H1 (cell line): ENCODE measurements around the gene PIK3CG. TPM values are rescaled to one million over a fixed set of nuclear protein-coding genes. Genes with fewer than 3 reads are reported as not detected.

Experiments used
- CTCF ChIA-PET: fragments of 300-600 bp; sonication (Branson Sonifier 250); formaldehyde crosslinking; loops from one replicate; lab custom pipeline; 2021; ENCODE audit not compliant: partially characterized antibody; lab: Charles Lee
- POLR2A ChIA-PET: fragments of 300-600 bp; sonication (Branson Sonifier 250); formaldehyde crosslinking; loops from one replicate; lab custom pipeline; 2021; ENCODE audit warnings: inconsistent platforms; ENCODE audit not compliant: partially characterized antibody; lab: Charles Lee
- DNase-seq, 2 experiments: peaks; one replicate each; pipeline versions ENCODE4 v3.0.0 to v3.0.0-alpha.2; 2010 to 2022; ENCODE audit warnings: low spot score in 2 of 2, low read depth in 1 of 2, mixed read lengths in 1 of 2
- FAIRE-seq: peaks from 2 replicates; lab custom pipeline; 2011; peaks lifted over from hg19 to GRCh38; lab: Jason Lieb, UNC
- H2AFZ ChIP-seq: 2 replicates; pipeline ENCODE4 v1.8.1; 2012; ENCODE audit warnings: low read length, inconsistent platforms
- H2AK5ac ChIP-seq: 2 replicates; pipeline ENCODE4 v1.6.1; 2013; ENCODE audit warnings: low read depth, low read length
- H2BK120ac ChIP-seq: replicated peaks from 2 replicates; pipeline ENCODE3; 2013; ENCODE audit warnings: low read depth, low read length, inconsistent platforms
- H2BK12ac ChIP-seq: 2 replicates; pipeline ENCODE4 v1.6.1; 2013; ENCODE audit warnings: low read depth, low read length
- H2BK15ac ChIP-seq: 2 replicates; pipeline ENCODE4 v1.6.1; 2013; ENCODE audit warnings: low read length
- H2BK20ac ChIP-seq: 2 replicates; pipeline ENCODE4 v1.6.1; 2013; ENCODE audit warnings: low read length
- H2BK5ac ChIP-seq: 2 replicates; pipeline ENCODE4 v1.6.1; 2013; ENCODE audit warnings: low read depth, low read length
- H3K14ac ChIP-seq: 2 replicates; pipeline ENCODE4 v1.6.1; 2013; ENCODE audit warnings: inconsistent platforms; ENCODE audit not compliant: insufficient read length
- H3K18ac ChIP-seq: 2 replicates; pipeline ENCODE4 v1.6.1; 2013; ENCODE audit warnings: low read length; ENCODE audit errors: extremely low read depth
- H3K23ac ChIP-seq: 2 replicates; pipeline ENCODE4 v1.6.1; 2013; ENCODE audit warnings: inconsistent platforms; ENCODE audit not compliant: insufficient read length
- H3K23me2 ChIP-seq: 2 replicates; pipeline ENCODE4 v1.6.1; 2013; ENCODE audit warnings: low read depth, low read length
- H3K27ac ChIP-seq: 2 replicates; pipeline ENCODE4 v1.6.1; 2011; ENCODE audit warnings: low read depth, low read length, inconsistent platforms
- H3K27me3 ChIP-seq, 4 experiments: replicated peaks in 1 of 4; 1 replicate in 1 of 4; 2 replicates in 3 of 4; pipeline versions ENCODE4 v1.6.1 to v1.8.1; 2011 to 2013; ENCODE audit warnings: low read length in 3 of 4, mild to moderate bottlenecking in 3 of 4, inconsistent platforms in 2 of 4, mixed read lengths in 2 of 4, moderate library complexity in 1 of 4; ENCODE audit not compliant: control insufficient read depth in 3 of 4, insufficient read depth in 3 of 4; ENCODE audit errors: extremely low read depth in 1 of 4
- H3K36me3 ChIP-seq, 4 experiments: 2 replicates each; pipeline versions ENCODE4 v1.6.1 to v1.8.1; 2011 to 2013; ENCODE audit warnings: mild to moderate bottlenecking in 4 of 4, low read length in 3 of 4, moderate library complexity in 2 of 4, control low read depth in 1 of 4, inconsistent platforms in 1 of 4; ENCODE audit not compliant: insufficient read depth in 4 of 4, control insufficient read depth in 2 of 4
- H3K4ac ChIP-seq: replicated peaks from 2 replicates; pipeline ENCODE3; 2013; ENCODE audit warnings: low read length, low read depth, mixed read lengths, inconsistent platforms; ENCODE audit not compliant: insufficient read length
- H3K4me1 ChIP-seq, 4 experiments: replicated peaks in 1 of 4; 1 replicate in 1 of 4; 2 replicates in 3 of 4; pipeline versions ENCODE4 v1.6.1 to v1.8.1; 2011 to 2013; ENCODE audit warnings: low read length in 3 of 4, inconsistent platforms in 2 of 4, mixed read lengths in 1 of 4; ENCODE audit not compliant: insufficient read depth in 4 of 4, control insufficient read depth in 3 of 4
- H3K4me2 ChIP-seq, 2 experiments: 2 replicates each; pipeline versions ENCODE4 v1.6.1 to v1.8.1; 2011 to 2013; ENCODE audit warnings: low read depth in 2 of 2, low read length in 2 of 2, control low read depth in 1 of 2, inconsistent platforms in 1 of 2, mild to moderate bottlenecking in 1 of 2; ENCODE audit not compliant: insufficient read depth in 1 of 2
- H3K4me3 ChIP-seq, 4 experiments: fragments of 200-600, 300-600 bp in 1 of 4; sonication (generic), shearing (Covaris generic), sonication (Bioruptor Twin) in 1 of 4; 2 replicates each; pipeline versions ENCODE4 v1.5.1 to v1.8.1; 2011 to 2016; ENCODE audit warnings: low read length in 4 of 4, low read depth in 3 of 4, control low read depth in 2 of 4, inconsistent platforms in 2 of 4, mild to moderate bottlenecking in 2 of 4, mixed read lengths in 1 of 4, moderate library complexity in 1 of 4; ENCODE audit not compliant: insufficient read depth in 2 of 4; ENCODE audit errors: extremely low read depth in 1 of 4
- H3K56ac ChIP-seq: replicated peaks from 2 replicates; pipeline ENCODE3; 2013; ENCODE audit warnings: low read depth, mild to moderate bottlenecking, mixed read lengths, low read length, inconsistent platforms; ENCODE audit not compliant: insufficient read length
- H3K79me1 ChIP-seq: 2 replicates; pipeline ENCODE4 v1.6.1; 2013; ENCODE audit warnings: low read depth, low read length, control low read depth
- H3K79me2 ChIP-seq, 2 experiments: 2 replicates each; pipeline versions ENCODE4 v1.6.1 to v1.8.1; 2012 to 2013; ENCODE audit warnings: low read length in 2 of 2, mild to moderate bottlenecking in 2 of 2, inconsistent platforms in 1 of 2; ENCODE audit not compliant: insufficient read depth in 2 of 2, control insufficient read depth in 1 of 2
- H3K9ac ChIP-seq, 4 experiments: replicated peaks in 1 of 4; 1 replicate in 1 of 4; 2 replicates in 3 of 4; pipeline versions ENCODE4 v1.6.1 to v1.8.1; 2011 to 2013; ENCODE audit warnings: low read depth in 3 of 4, low read length in 3 of 4, control low read depth in 2 of 4, mild to moderate bottlenecking in 2 of 4, moderate library complexity in 2 of 4, inconsistent platforms in 1 of 4; ENCODE audit errors: extremely low read depth in 1 of 4
- H3K9me3 ChIP-seq, 2 experiments: 2 replicates each; pipeline versions ENCODE4 v1.6.1 to v1.8.1; 2012 to 2013; ENCODE audit warnings: mild to moderate bottlenecking in 2 of 2, moderate library complexity in 2 of 2, control low read depth in 1 of 2, inconsistent platforms in 1 of 2, low read depth in 1 of 2, low read length in 1 of 2, mixed read lengths in 1 of 2; ENCODE audit not compliant: insufficient read depth in 2 of 2
- H4K20me1 ChIP-seq, 2 experiments: replicated peaks in 1 of 2; 2 replicates each; pipeline versions ENCODE3 to v1.8.1; 2011 to 2013; ENCODE audit warnings: inconsistent platforms in 2 of 2, low read length in 2 of 2, mild to moderate bottlenecking in 1 of 2; ENCODE audit not compliant: insufficient read depth in 2 of 2, control insufficient read depth in 1 of 2
- H4K5ac ChIP-seq: 2 replicates; pipeline ENCODE4 v1.6.1; 2013; ENCODE audit warnings: low read length, low read depth, mixed read lengths, inconsistent platforms; ENCODE audit not compliant: insufficient read length
- H4K8ac ChIP-seq: 2 replicates; pipeline ENCODE4 v1.8.0; 2013; ENCODE audit warnings: mild to moderate bottlenecking, moderate library complexity, low read length, inconsistent platforms; ENCODE audit not compliant: insufficient read depth; ENCODE audit errors: extremely low read depth
- H4K91ac ChIP-seq: replicated peaks from 2 replicates; pipeline ENCODE3; 2013; ENCODE audit warnings: low read length, mixed read lengths, inconsistent platforms; ENCODE audit not compliant: insufficient read length
- ASH2L ChIP-seq: fragments of 200-600, 300-600 bp; sonication (generic); IDR thresholded peaks from one replicate; pipeline ENCODE4 v1.7.1; 2017; ENCODE audit warnings: low read length
- CHD2 ChIP-seq: IDR thresholded peaks from 2 replicates; pipeline ENCODE4 v1.6.1; 2012; ENCODE audit warnings: low read length, improper control_type of control experiment
- EGR1 ChIP-seq: IDR thresholded peaks from 2 replicates; pipeline ENCODE4 v1.6.1; 2011; ENCODE audit warnings: low read depth, low read length, borderline replicate concordance
- POLR2AphosphoS5 ChIP-seq: IDR thresholded peaks from 2 replicates; pipeline ENCODE4 v1.6.1; 2011; ENCODE audit warnings: low read depth, low read length
- SP2 ChIP-seq: IDR thresholded peaks from 2 replicates; pipeline ENCODE4 v1.6.1; 2012; ENCODE audit warnings: mild to moderate bottlenecking, low read length, inconsistent platforms
- WGBS, 2 experiments: shearing (Covaris generic) in 1 of 2; methylation state at CpG; one replicate each; pipeline versions ENCODE4 v1.1.6 to v1.1.7; 2013 to 2015; ENCODE audit warnings: low lambda C conversion rate in 2 of 2, mixed read lengths in 2 of 2, inconsistent platforms in 1 of 2, low coverage in 1 of 2, missing lambda C conversion rate in 1 of 2; ENCODE audit not compliant: insufficient replicate concordance in 2 of 2, insufficient coverage in 1 of 2, insufficient read length in 1 of 2; ENCODE audit errors: extremely low coverage in 1 of 2, missing lambda C conversion rate in 1 of 2; 5-methylcytosine and 5-hydroxymethylcytosine counted together
- polyA plus RNA-seq, 7 experiments: library from polyadenylated mRNA; depleted of rRNA in 3 of 7; stranded (reverse) in 5 of 7; unstranded in 2 of 7; fragments of >200 nt in 5 of 7; fragments of 200-250 nt in 2 of 7; gene quantifications; 1 replicate in 5 of 7; 2 replicates in 1 of 7; 4 replicates in 1 of 7; pipeline versions ENCODE4 v1.2.1 to v1.2.3, GENCODE V29; 2011 to 2013; ENCODE audit warnings: missing spikeins in 2 of 7, mixed read lengths in 2 of 7
- total RNA-seq: library from RNA; stranded (reverse); fragmentation: NEBNext Ultra II Directional; extraction: Animal tissue kit (Norgen Biotek cat#: 25700); gene quantifications from 2 replicates; pipeline ENCODE4 v1.2.1, GENCODE V29; 2021
- TF ChIP-seq, protein P1 (sequence below): IDR thresholded peaks from 2 replicates; pipeline ENCODE4 v1.6.1; 2012; ENCODE audit warnings: low read length, inconsistent platforms
- TF ChIP-seq, protein P2 (sequence below): IDR thresholded peaks from 2 replicates; pipeline ENCODE4 v1.6.1; 2012; ENCODE audit warnings: inconsistent platforms

Gene PIK3CG
- total and polyA plus RNA-seq, 2 of the 8 experiments (the other 6 are each of a cell fraction or from before 2014, with no cell fraction given) = not detected

DNA sequence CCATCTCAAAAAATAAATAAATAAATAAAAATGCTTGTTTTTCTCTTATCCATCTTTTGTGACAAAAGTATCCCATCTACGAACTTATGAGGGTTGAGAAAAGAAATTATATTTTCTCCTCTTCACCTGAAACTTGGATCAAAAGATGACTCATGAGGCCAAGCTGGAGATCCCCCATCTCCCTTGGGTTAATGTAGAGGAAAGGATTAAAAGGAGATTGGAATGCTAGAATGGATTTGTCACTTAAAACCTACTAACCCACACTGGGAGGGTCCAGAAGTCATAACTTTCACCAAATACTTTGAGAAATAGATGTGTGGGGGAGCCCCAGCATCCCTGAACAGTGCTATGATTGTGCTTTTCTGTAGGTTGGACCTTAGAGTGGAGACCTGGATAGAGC, 46.3 kb upstream of the PIK3CG start:
- no peaks in the 10 kb centered on the region for H3K36me3 ChIP-seq
- ChIA-PET POLR2A (no interaction called here), CTCF (no interaction called here)
- H3K27me3 ChIP-seq = no peaks in the 10 kb centered on the region
- H3K9ac ChIP-seq = no peak overlapping the region
- no peak overlapping the region for H3K4me3 ChIP-seq
- no peak overlapping the region for H2BK15ac ChIP-seq
- H2AK5ac ChIP-seq = no peak overlapping the region
- no peak overlapping the region for H2BK20ac ChIP-seq
- H3K9me3 ChIP-seq = 0 out of 4 replicates have a peak, but pooled peaks cover 0 to 4% of the 10 kb centered on the region in 2 experiments
- no peak overlapping the region for H2BK12ac ChIP-seq
- H3K23me2 ChIP-seq = no peaks in the 10 kb centered on the region
- no peak overlapping the region for H3K23ac ChIP-seq
- H3K56ac ChIP-seq = no peak overlapping the region
- DNase-seq = no peak
- no peak overlapping the region for H3K14ac ChIP-seq
- no peak overlapping the region for H4K5ac ChIP-seq
- H3K27ac ChIP-seq = no peak overlapping the region
- no peak overlapping the region for H2BK5ac ChIP-seq
- H3K79me2 ChIP-seq = no peaks in the 10 kb centered on the region
- H3K79me1 ChIP-seq = no peaks in the 10 kb centered on the region
- H2BK120ac ChIP-seq = no peak overlapping the region
- H3K4ac ChIP-seq = no peak overlapping the region
- WGBS, 2 experiments = 10% methylated on average over 1 of the region's 1 CpG; no CpG with 5 or more reads in 1 of the 2 experiments
- H4K91ac ChIP-seq = no peak overlapping the region
- TF ChIP-seq, protein P1, sequence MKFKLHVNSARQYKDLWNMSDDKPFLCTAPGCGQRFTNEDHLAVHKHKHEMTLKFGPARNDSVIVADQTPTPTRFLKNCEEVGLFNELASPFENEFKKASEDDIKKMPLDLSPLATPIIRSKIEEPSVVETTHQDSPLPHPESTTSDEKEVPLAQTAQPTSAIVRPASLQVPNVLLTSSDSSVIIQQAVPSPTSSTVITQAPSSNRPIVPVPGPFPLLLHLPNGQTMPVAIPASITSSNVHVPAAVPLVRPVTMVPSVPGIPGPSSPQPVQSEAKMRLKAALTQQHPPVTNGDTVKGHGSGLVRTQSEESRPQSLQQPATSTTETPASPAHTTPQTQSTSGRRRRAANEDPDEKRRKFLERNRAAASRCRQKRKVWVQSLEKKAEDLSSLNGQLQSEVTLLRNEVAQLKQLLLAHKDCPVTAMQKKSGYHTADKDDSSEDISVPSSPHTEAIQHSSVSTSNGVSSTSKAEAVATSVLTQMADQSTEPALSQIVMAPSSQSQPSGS = no peak
- TF ChIP-seq SP2 (no peak), ASH2L (no peak), CHD2 (no peak), EGR1 (no peak), POLR2AphosphoS5 (no peak)
- TF ChIP-seq, protein P2, sequence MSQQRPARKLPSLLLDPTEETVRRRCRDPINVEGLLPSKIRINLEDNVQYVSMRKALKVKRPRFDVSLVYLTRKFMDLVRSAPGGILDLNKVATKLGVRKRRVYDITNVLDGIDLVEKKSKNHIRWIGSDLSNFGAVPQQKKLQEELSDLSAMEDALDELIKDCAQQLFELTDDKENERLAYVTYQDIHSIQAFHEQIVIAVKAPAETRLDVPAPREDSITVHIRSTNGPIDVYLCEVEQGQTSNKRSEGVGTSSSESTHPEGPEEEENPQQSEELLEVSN = no peak
- H3K4me1 ChIP-seq = peaks cover 0 to 3% (median 0%) of the 10 kb centered on the region in 4 experiments; a peak in 2 of 7 replicates
- no peak overlapping the region for H3K4me2 ChIP-seq
- no peak for FAIRE-seq
- H4K8ac ChIP-seq = no peak overlapping the region
- no peaks in the 10 kb centered on the region for H4K20me1 ChIP-seq
- H2AFZ ChIP-seq = no peak overlapping the region
- no peak overlapping the region for H3K18ac ChIP-seq
